K562 (cell line): ENCODE results near the gene TOM1L2. TPM values are rescaled to one million over a fixed set of nuclear protein-coding genes. Genes with fewer than 3 reads are reported as not detected.

ENCODE experiments used
- ATAC-seq: fragments of 200-7000 bp; cut with Tn5 transposase; 3 replicates; pipeline ENCODE4 v1.9.1; 2020; ENCODE audit warnings: moderate library complexity
- BruUV-seq: library from RNA; stranded (reverse); fragments of 400-500 nt; replicated peaks from 2 replicates; lab custom pipeline; 2021; lab: Mats Ljungman, UMichigan
- CTCF ChIA-PET: fragments of 300-600 bp; formaldehyde crosslinking; extraction: SDS; loops from one replicate; lab custom pipeline; 2021; ENCODE audit warnings: low intra/inter-chr PET ratio; lab: Yijun Ruan, JAX
- POLR2A ChIA-PET: fragments of 300-600, 350-650 bp; sonication (Branson Sonifier 250); formaldehyde crosslinking; extraction: SDS; loops from one replicate; lab custom pipeline; 2021; ENCODE audit warnings: antibody characterized with exemption, inconsistent platforms; lab: Yijun Ruan, JAX
- DNase-seq, 4 experiments: peaks; one replicate each; pipeline versions ENCODE4 v3.0.0 to v3.0.0-alpha.2; 2011 to 2018; ENCODE audit warnings: low spot score in 3 of 4, mixed read lengths in 3 of 4; ENCODE audit errors: extremely low read depth in 1 of 4
- FAIRE-seq: peaks from 2 replicates; lab custom pipeline; 2011; peaks lifted over from hg19 to GRCh38; lab: Jason Lieb, UNC
- H2AFZ ChIP-seq: 2 replicates; pipeline ENCODE4 v1.6.0; 2011; ENCODE audit warnings: low read depth, low read length, control low read depth, inconsistent platforms
- H3K27ac ChIP-seq: fragments of 200-600 bp; 3 replicates; pipeline ENCODE4 v1.8.0; 2011; ENCODE audit warnings: low read depth, mild to moderate bottlenecking, control low read depth, inconsistent platforms, low read length, moderate library complexity, mixed read lengths; ENCODE audit errors: extremely low read depth
- H3K27me3 ChIP-seq, 2 experiments: fragments of 300-600 bp in 1 of 2; 2 replicates in 1 of 2; 3 replicates in 1 of 2; pipeline versions ENCODE4 v1.6.0 to v1.8.0; 2011; ENCODE audit warnings: inconsistent platforms in 2 of 2, low read length in 2 of 2, mild to moderate bottlenecking in 1 of 2, mixed read lengths in 1 of 2, moderate library complexity in 1 of 2; ENCODE audit not compliant: control insufficient read depth in 2 of 2, insufficient read depth in 2 of 2
- H3K36me3 ChIP-seq: fragments of 300-600 bp; 3 replicates; pipeline ENCODE4 v1.8.0; 2011; ENCODE audit warnings: mild to moderate bottlenecking, low read length, inconsistent platforms; ENCODE audit not compliant: control insufficient read depth, insufficient read depth
- H3K4me1 ChIP-seq, 2 experiments: fragments of 200-600 bp in 1 of 2; replicated peaks in 1 of 2; 2 replicates in 1 of 2; 3 replicates in 1 of 2; pipeline versions ENCODE4 v1.5.1 to v1.8.0; 2011; ENCODE audit warnings: inconsistent platforms in 2 of 2, low read length in 2 of 2, mild to moderate bottlenecking in 1 of 2, mixed read lengths in 1 of 2, moderate library complexity in 1 of 2; ENCODE audit not compliant: control insufficient read depth in 2 of 2, insufficient read depth in 2 of 2
- H3K4me2 ChIP-seq: 2 replicates; pipeline ENCODE4 v1.6.1; 2011; ENCODE audit warnings: low read length, control low read depth, inconsistent platforms, mixed read lengths; ENCODE audit not compliant: insufficient read depth
- H3K4me3 ChIP-seq: fragments of 200-600 bp; sonication (generic), shearing (Covaris generic); 2 replicates; pipeline ENCODE4 v1.5.1; 2016; ENCODE audit warnings: control low read depth, inconsistent platforms
- H3K79me2 ChIP-seq: fragments of 200-600 bp; 3 replicates; pipeline ENCODE4 v1.8.0; 2011; ENCODE audit warnings: low read length, inconsistent platforms; ENCODE audit not compliant: control insufficient read depth, insufficient read depth
- H3K9ac ChIP-seq, 2 experiments: 2 replicates each; pipeline versions ENCODE4 v1.6.0 to v1.6.1; 2011; ENCODE audit warnings: low read depth in 2 of 2, low read length in 2 of 2, control low read depth in 1 of 2, inconsistent platforms in 1 of 2, mild to moderate bottlenecking in 1 of 2, mixed read lengths in 1 of 2; ENCODE audit not compliant: insufficient read depth in 1 of 2
- H3K9me1 ChIP-seq: one replicate; pipeline ENCODE4 v1.6.0; 2011; ENCODE audit warnings: inconsistent platforms, mild to moderate bottlenecking, low read length, moderate library complexity; ENCODE audit not compliant: control insufficient read depth, insufficient read depth
- H3K9me3 ChIP-seq: replicated peaks from 2 replicates; pipeline ENCODE4 v1.5.1; 2011; ENCODE audit warnings: low read depth, low read length, inconsistent platforms; ENCODE audit not compliant: control insufficient read depth, insufficient read depth
- H4K20me1 ChIP-seq: replicated peaks from 2 replicates; pipeline ENCODE4 v1.6.1; 2011; ENCODE audit warnings: low read length, inconsistent platforms, mixed read lengths; ENCODE audit not compliant: control insufficient read depth, insufficient read depth
- ARID2 ChIP-seq: fragments of 450-650 bp; IDR thresholded peaks from 2 replicates; pipeline ENCODE4 v1.6.1; 2017; ENCODE audit warnings: antibody characterized with exemption, mild to moderate bottlenecking
- ATF2 ChIP-seq: sonication (generic); formaldehyde crosslinking; IDR thresholded peaks from 2 replicates; pipeline ENCODE4 v1.8.1; 2022; ENCODE audit warnings: missing genetic modification reagents
- CC2D1A ChIP-seq: fragments of 450-650 bp; IDR thresholded peaks from 2 replicates; pipeline ENCODE4 v1.6.1; 2017; ENCODE audit warnings: mild to moderate bottlenecking
- DEAF1 ChIP-seq: fragments of 450-650 bp; formaldehyde crosslinking; IDR thresholded peaks from 2 replicates; pipeline ENCODE4 v1.4.0; 2020; ENCODE audit warnings: mild to moderate bottlenecking, moderate library complexity
- HMGN3 ChIP-seq: IDR thresholded peaks from 2 replicates; pipeline ENCODE4 v1.6.1; 2011; ENCODE audit warnings: borderline replicate concordance, low read depth, mild to moderate bottlenecking, mixed read lengths, low read length; ENCODE audit not compliant: insufficient read length; ENCODE audit errors: extremely low read depth
- RAD21 ChIP-seq, 2 experiments: fragments of 250-450 bp in 1 of 2; fragments of 450-650 bp in 1 of 2; sonication (Bioruptor Pico) in 1 of 2; formaldehyde crosslinking in 1 of 2; IDR thresholded peaks in 1 of 2; conservative IDR thresholded peaks in 1 of 2; 2 replicates each; pipeline versions ENCODE4 v1.4.0 to v1.8.0; 2020 to 2022; ENCODE audit warnings: mild to moderate bottlenecking in 2 of 2, moderate library complexity in 1 of 2
- REST ChIP-seq, 2 experiments: fragments of 450-650 bp; formaldehyde crosslinking in 1 of 2; IDR thresholded peaks; 2 replicates each; pipeline versions ENCODE4 v1.4.0 to v1.6.1; 2014 to 2020; ENCODE audit warnings: mild to moderate bottlenecking in 2 of 2, borderline replicate concordance in 1 of 2, low read depth in 1 of 2
- WGBS: fragments of 100-300 bp; shearing (Covaris generic); methylation state at CpG from one replicate; pipeline ENCODE4 v1.1.6; 2016; ENCODE audit warnings: low coverage, mixed read lengths; ENCODE audit not compliant: insufficient coverage; ENCODE audit errors: missing lambda C conversion rate; 5-methylcytosine and 5-hydroxymethylcytosine counted together
- in situ Hi-C: fragments of 300-500 bp; cut with MboI; formaldehyde crosslinking; loops from 4 replicates; pipeline ENCODE4 v1.15.0; 2018; ENCODE audit warnings: inconsistent platforms, mixed read lengths
- intact Hi-C: fragments of 100-400 bp; cut with micrococcal nuclease; formaldehyde crosslinking; loops from 2 replicates; pipeline ENCODE4 v1.14.2; 2022
- polyA plus RNA-seq, 8 experiments: library from polyadenylated mRNA; depleted of rRNA in 4 of 8; stranded (reverse) in 5 of 8; unstranded in 3 of 8; fragments of >200 nt; fragmentation: Nextera tagmentation in 2 of 8; fragmentation: Illumina TruSeq in 1 of 8; extraction: Ambion mirVana in 2 of 8; extraction: Trizol in 1 of 8; gene quantifications; 2 replicates each; pipeline versions ENCODE4 v1.2.1 to v1.2.3, GENCODE V29; 2011 to 2014; ENCODE audit warnings: inconsistent platforms in 1 of 8, missing spikeins in 1 of 8
- total RNA-seq, 7 experiments: library from RNA; depleted of rRNA in 6 of 7; stranded (reverse); fragments of >200 nt in 6 of 7; fragmentation: Illumina TruSeq in 2 of 7; extraction: Trizol in 2 of 7; gene quantifications; 2 replicates each; pipeline versions ENCODE4 v1.2.1 to v1.2.3, GENCODE V29; 2011 to 2021; ENCODE audit warnings: low replicate concordance in 1 of 7

The TOM1L2 gene
- total and polyA plus RNA-seq, 9 of the 15 experiments (the other 6 are each of a cell fraction or from before 2014, with no cell fraction given) = 0.07 to 6.0 (median 2.5) TPM

GRCh38 chr17:17919169-17920107 lies 52.8 kb downstream of the TOM1L2 start:
- DNase-seq (peak; percentile 63 to 83 (median 72)), FAIRE-seq (peak; percentile 82), ATAC-seq (peak; percentile 89)
- Histone ChIP-seq H3K9ac (peak overlapping the region; percentile 0 to 37; a peak in 3 of 4 replicates), H4K20me1 (no peaks in the 10 kb centered on the region; the same call in 1 of the 2 replicates), H3K36me3 (no peaks in the 10 kb centered on the region), H3K27me3 (no peaks in the 10 kb centered on the region), H3K9me1 (no peaks in the 10 kb centered on the region), H3K9me3 (no peaks in the 10 kb centered on the region), H3K79me2 (no peaks in the 10 kb centered on the region), H3K4me2 (no peak overlapping the region), H3K4me3 (no peak overlapping the region), H3K4me1 (peaks cover 15 to 29% of the 10 kb centered on the region in 2 experiments; a peak in 4 of 5 replicates), H3K27ac (peak overlapping the region; percentile 53; the same call in 2 of the 3 replicates), H2AFZ (peak overlapping the region; percentile 79)
- 31% methylated on average over 4 of the region's 5 CpGs for WGBS
- in situ Hi-C loops (no loop called here), intact Hi-C loops (loop anchor here (2.0 to 10.0 kb wide), 2 partner anchors 29 to 245 kb away; no protein-coding TSS in a partner anchor)
- ChIA-PET POLR2A (interaction anchor here (0.6 to 1.1 kb wide), 4 partner anchors 82 to 94 kb away, joined by 3 to 4 read pairs (median 4); partner anchors contain the start of gene SREBF1), CTCF (interaction anchor here (1.7 kb wide), 1 partner anchor 28 kb away, joined by 9 read pairs; no protein-coding TSS in a partner anchor)
- BruUV-seq = no TSS peak
- TF ChIP-seq HMGN3 (no peak), DEAF1 (peak; percentile 69; the same call in 1 of the 2 replicates), ATF2 (CRISPR knock-in tag) (no peak), REST (IDR thresholded peaks at IDR 0.05; ENCODE audit: borderline replicate concordance) (peak; percentile 60), REST (CRISPR knock-in tag; IDR thresholded peaks at IDR 0.05; ENCODE audit: low read depth) (no peak), CC2D1A (peak; percentile 43; the same call in 1 of the 2 replicates), RAD21 (CRISPR knock-in tag; conservative IDR thresholded peaks at IDR 0.05 in 1 of 2, IDR thresholded peaks at IDR 0.05 in 1 of 2) (peak; percentile 74 to 88), ARID2 (0 out of 2 replicates have a peak, but pooled peaks have one; percentile 12)
